Neural cell (in vitro differentiated cells): ENCODE data around the gene ZNF862. TPM values are rescaled to one million over a fixed set of nuclear protein-coding genes. Genes with fewer than 3 reads are reported as not detected.

Experiments used
- H2AFZ ChIP-seq: fragments of 200-600, 300-800 bp; sonication (generic), shearing (Covaris generic); 2 replicates; pipeline ENCODE4 v1.6.0; 2014; ENCODE audit warnings: low read depth, mild to moderate bottlenecking, antibody characterized with exemption, low read length, moderate library complexity
- H3F3A ChIP-seq: fragments of 200-600 bp; shearing (Covaris generic); 2 replicates; pipeline ENCODE4 v1.6.1; 2016; ENCODE audit warnings: mild to moderate bottlenecking, moderate library complexity, mixed read lengths, antibody characterized with exemption, low read length; ENCODE audit not compliant: insufficient read depth, poor library complexity, severe bottlenecking
- H3K27ac ChIP-seq: fragments of 200-600, 300-800 bp; sonication (generic), shearing (Covaris generic); 2 replicates; pipeline ENCODE4 v1.5.1; 2014; ENCODE audit warnings: mild to moderate bottlenecking, low read length, moderate library complexity
- H3K27me3 ChIP-seq: fragments of 300-800, 200-600 bp; sonication (generic), shearing (Covaris generic); 2 replicates; pipeline ENCODE4 v1.6.0; 2014; ENCODE audit warnings: mild to moderate bottlenecking, low read depth, low read length, moderate library complexity; ENCODE audit not compliant: insufficient read depth
- H3K36me3 ChIP-seq: fragments of 300-800, 200-600 bp; sonication (generic), shearing (Covaris generic); 2 replicates; pipeline ENCODE4 v1.5.1; 2014; ENCODE audit warnings: mild to moderate bottlenecking, antibody characterized with exemption, low read length, moderate library complexity; ENCODE audit not compliant: insufficient read depth
- H3K4me2 ChIP-seq: fragments of 300-800, 200-600 bp; sonication (generic), shearing (Covaris generic); 2 replicates; pipeline ENCODE4 v1.6.0; 2014; ENCODE audit warnings: mild to moderate bottlenecking, low read length
- H3K4me3 ChIP-seq: fragments of 300-800, 200-600 bp; sonication (generic), shearing (Covaris generic); 2 replicates; pipeline ENCODE4 v1.5.1; 2014; ENCODE audit warnings: mild to moderate bottlenecking, low read length, moderate library complexity
- H3K79me2 ChIP-seq: fragments of 200-600 bp; shearing (Covaris generic); replicated peaks from 2 replicates; pipeline ENCODE4 v1.6.0; 2014; ENCODE audit warnings: mild to moderate bottlenecking, low read length, moderate library complexity; ENCODE audit not compliant: insufficient read depth
- H3K9ac ChIP-seq: fragments of 300-800, 200-600 bp; sonication (generic), shearing (Covaris generic); 2 replicates; pipeline ENCODE4 v1.6.1; 2016; ENCODE audit warnings: mild to moderate bottlenecking, low read length, mixed read lengths
- H3K9me2 ChIP-seq: fragments of 200-600 bp; shearing (Covaris generic); 2 replicates; pipeline ENCODE4 v1.6.1; 2016; ENCODE audit warnings: mild to moderate bottlenecking, low read length, mixed read lengths; ENCODE audit not compliant: insufficient read depth
- H3K9me3 ChIP-seq: fragments of 200-600, 300-800 bp; sonication (generic), shearing (Covaris generic); 2 replicates; pipeline ENCODE4 v1.6.1; 2016; ENCODE audit warnings: mild to moderate bottlenecking, mixed run types, low read length, moderate library complexity, mixed read lengths
- H4K20me1 ChIP-seq: fragments of 200-600 bp; shearing (Covaris generic); 2 replicates; pipeline ENCODE4 v1.6.1; 2016; ENCODE audit warnings: mild to moderate bottlenecking, mixed run types; ENCODE audit not compliant: insufficient read depth
- CTCF ChIP-seq: fragments of 450-650 bp; IDR thresholded peaks from 2 replicates; pipeline ENCODE4 v1.5.1; 2014; ENCODE audit warnings: antibody characterized with exemption, mild to moderate bottlenecking, moderate library complexity; ENCODE audit not compliant: poor library complexity, severe bottlenecking
- EP300 ChIP-seq: fragments of 450-650 bp; conservative IDR thresholded peaks from 2 replicates; pipeline ENCODE4 v1.6.1; 2014; ENCODE audit warnings: antibody characterized with exemption, mild to moderate bottlenecking, moderate library complexity; ENCODE audit not compliant: poor library complexity, severe bottlenecking
- EZH2 ChIP-seq: fragments of 200-600, 300-800 bp; shearing (Covaris generic), sonication (generic); IDR thresholded peaks from 2 replicates; pipeline ENCODE4 v1.6.1; 2014; ENCODE audit warnings: antibody characterized with exemption, low read length, borderline replicate concordance, mild to moderate bottlenecking; ENCODE audit not compliant: insufficient read depth, poor library complexity, severe bottlenecking
- MXI1 ChIP-seq: fragments of 450-650 bp; conservative IDR thresholded peaks from 2 replicates; pipeline ENCODE4 v1.6.1; 2014; ENCODE audit warnings: antibody characterized with exemption, mild to moderate bottlenecking; ENCODE audit not compliant: poor library complexity, severe bottlenecking
- POLR2AphosphoS5 ChIP-seq: IDR thresholded peaks from 2 replicates; pipeline ENCODE4 v1.6.1; 2012
- RAD21 ChIP-seq: fragments of 450-650 bp; conservative IDR thresholded peaks from 2 replicates; pipeline ENCODE4 v1.6.1; 2014; ENCODE audit warnings: antibody characterized with exemption, mild to moderate bottlenecking, moderate library complexity
- REST ChIP-seq: IDR thresholded peaks from 2 replicates; pipeline ENCODE4 v1.6.1; 2012; ENCODE audit warnings: borderline replicate concordance
- SMC3 ChIP-seq: fragments of 450-650 bp; conservative IDR thresholded peaks from 2 replicates; pipeline ENCODE4 v1.6.1; 2014; ENCODE audit warnings: antibody characterized with exemption, mild to moderate bottlenecking, moderate library complexity; ENCODE audit not compliant: poor library complexity
- TAF1 ChIP-seq: IDR thresholded peaks from 2 replicates; pipeline ENCODE4 v1.6.1; 2012; ENCODE audit warnings: low read depth
- polyA plus RNA-seq: library from polyadenylated mRNA; depleted of rRNA; stranded (reverse); fragments of >200 nt; gene quantifications from 2 replicates; pipeline ENCODE4 v1.2.3, GENCODE V29; 2014

The ZNF862 gene
- polyA plus RNA-seq, 1 donor from 2014 or later, result 19.0 TPM

GRCh38 chr7:149806726-149807125 lies 31.4 kb upstream of the ZNF862 start:
- no peaks in the 10 kb centered on the region for H3K27me3 ChIP-seq
- no peak overlapping the region for H3K27ac ChIP-seq
- H3K9me3 ChIP-seq, result no peaks in the 10 kb centered on the region
- H3K4me3 ChIP-seq, result no peak overlapping the region
- no peak overlapping the region for H3K9ac ChIP-seq
- no peak overlapping the region for H2AFZ ChIP-seq
- H3F3A ChIP-seq, result no peaks in the 10 kb centered on the region
- TF ChIP-seq TAF1, result no peak
- TF ChIP-seq CTCF, result no peak
- TF ChIP-seq SMC3, result no peak
- no peak for TF ChIP-seq MXI1
- no peak for TF ChIP-seq EZH2
- TF ChIP-seq RAD21, result no peak
- H3K79me2 ChIP-seq, result no peaks in the 10 kb centered on the region
- H4K20me1 ChIP-seq, result no peaks in the 10 kb centered on the region
- no peak overlapping the region for H3K4me2 ChIP-seq
- H3K9me2 ChIP-seq, result no peaks in the 10 kb centered on the region
- H3K36me3 ChIP-seq, result no peaks in the 10 kb centered on the region

GRCh38 chr7:149808311-149808710 lies 29.9 kb upstream of the ZNF862 start:
- H2AFZ ChIP-seq, result no peak overlapping the region
- no peaks in the 10 kb centered on the region for H3K9me2 ChIP-seq
- H3K4me2 ChIP-seq, result no peak overlapping the region
- no peak for TF ChIP-seq REST
- TF ChIP-seq SMC3, result no peak
- no peak for TF ChIP-seq CTCF
- no peak for TF ChIP-seq POLR2AphosphoS5
- TF ChIP-seq MXI1, result no peak
- no peak for TF ChIP-seq EZH2
- no peak for TF ChIP-seq RAD21
- TF ChIP-seq EP300, result no peak
- TF ChIP-seq TAF1, result no peak
- H3K79me2 ChIP-seq, result no peaks in the 10 kb centered on the region
- H3K27ac ChIP-seq, result no peak overlapping the region
- no peaks in the 10 kb centered on the region for H3F3A ChIP-seq
- no peaks in the 10 kb centered on the region for H3K36me3 ChIP-seq
- no peaks in the 10 kb centered on the region for H4K20me1 ChIP-seq
- no peaks in the 10 kb centered on the region for H3K27me3 ChIP-seq
- H3K4me3 ChIP-seq, result no peak overlapping the region
- H3K9me3 ChIP-seq, result no peaks in the 10 kb centered on the region
- H3K9ac ChIP-seq, result no peak overlapping the region
